ENCODE results near the gene CCK.

- TF ChIP-seq CTCF (IDR thresholded peaks at IDR 0.05 in 8 of 11, conservative IDR thresholded peaks at IDR 0.05 in 3 of 11), result no peak
- TF ChIP-seq POLR2A (IDR thresholded peaks at IDR 0.05), result no peak
- TF ChIP-seq POLR2AphosphoS5 (IDR thresholded peaks at IDR 0.05), result no peak
Measured at GRCh38 chr3:42236611-42237010, 29.4 kb downstream of the CCK start.

Data from spleen (tissue), 7 donors.